AML-193 (cell line): ENCODE measurements around the gene HOXD12.
A peak's percentile ranks its signal among the peaks of the same experiment; 100 is the strongest.

ENCODE experiments used
- DNase-seq, 2 experiments: peaks; one replicate each; lab custom pipeline; 2025; lab: John Stamatoyannopoulos, UW

Gene HOXD12

DNA sequence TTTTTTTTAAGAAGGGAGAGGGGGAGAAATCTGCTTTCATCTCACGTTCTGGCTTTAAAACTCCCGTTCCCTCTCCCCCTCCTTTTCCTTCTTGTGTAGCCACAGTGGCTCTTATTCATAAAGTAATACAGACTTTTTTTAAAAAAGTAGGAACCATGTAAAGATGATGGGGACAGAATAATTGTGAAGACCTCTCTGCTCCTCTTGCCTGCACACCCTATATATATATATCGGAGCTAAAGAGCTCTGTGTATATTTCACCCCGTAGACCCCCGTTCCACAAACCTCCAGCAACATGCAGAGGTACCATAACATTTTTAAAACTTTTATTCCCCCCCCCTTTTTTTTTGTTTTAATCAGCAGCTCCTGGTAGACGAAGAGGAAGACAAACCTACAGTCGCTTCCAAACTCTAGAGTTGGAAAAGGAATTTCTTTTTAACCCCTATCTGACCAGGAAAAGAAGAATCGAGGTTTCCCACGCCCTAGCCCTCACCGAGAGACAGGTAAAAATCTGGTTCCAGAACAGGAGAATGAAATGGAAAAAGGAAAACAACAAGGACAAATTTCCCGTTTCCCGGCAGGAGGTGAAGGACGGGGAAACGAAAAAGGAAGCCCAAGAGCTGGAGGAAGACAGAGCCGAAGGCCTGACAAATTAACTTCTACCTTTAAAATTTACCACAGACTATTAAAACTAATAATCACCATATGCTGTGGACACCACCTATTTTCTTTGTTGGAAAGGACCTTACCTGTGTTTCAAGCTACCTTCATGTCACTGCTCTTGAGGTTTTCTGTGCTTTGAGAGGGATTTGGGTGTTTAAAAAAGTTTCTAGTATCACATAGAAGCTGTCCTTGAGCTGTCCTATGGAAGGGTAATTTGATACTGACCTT, 31.6 kb downstream of the HOXD12 start:
- DNase-seq = no peak

DNA sequence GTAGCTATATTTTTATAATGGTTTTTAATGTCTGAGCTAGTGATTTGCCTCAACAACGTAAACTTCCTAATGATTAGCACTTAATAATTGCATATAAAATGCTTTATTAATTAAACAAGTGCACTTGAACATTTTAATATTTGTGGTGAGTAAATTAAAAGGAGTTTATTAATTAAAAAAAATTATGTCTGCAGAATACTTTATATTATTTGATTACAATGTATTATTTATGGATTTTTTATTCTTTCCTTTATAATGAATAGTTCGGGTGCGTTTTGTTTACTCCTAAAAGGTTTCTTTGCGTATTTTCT, 32.2 kb downstream of the HOXD12 start:
- no peak for DNase-seq

GRCh38 chr2:176132205-176133171, 32.9 kb downstream of the HOXD12 start:
- no peak for DNase-seq

DNA sequence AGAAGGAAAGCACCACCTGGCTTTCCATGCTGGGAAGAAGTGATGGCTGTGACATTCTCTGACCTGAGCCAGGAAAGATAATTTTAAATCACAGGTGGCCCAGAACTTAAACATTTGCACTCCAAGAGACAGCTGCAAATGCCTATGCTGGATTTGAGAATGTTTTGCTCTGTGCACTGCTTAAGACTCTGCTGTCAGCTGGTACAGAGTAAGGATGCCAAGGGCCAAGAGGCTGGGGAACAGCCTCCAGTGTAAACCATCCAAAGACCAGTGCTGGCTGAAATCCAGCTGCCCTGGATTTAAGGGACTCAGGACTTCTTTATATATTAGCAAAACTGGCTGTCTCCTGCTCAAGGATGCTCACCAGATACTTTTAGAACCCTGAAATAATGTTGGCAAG, 33.8 kb downstream of the HOXD12 start:
- DNase-seq = no peak

DNA sequence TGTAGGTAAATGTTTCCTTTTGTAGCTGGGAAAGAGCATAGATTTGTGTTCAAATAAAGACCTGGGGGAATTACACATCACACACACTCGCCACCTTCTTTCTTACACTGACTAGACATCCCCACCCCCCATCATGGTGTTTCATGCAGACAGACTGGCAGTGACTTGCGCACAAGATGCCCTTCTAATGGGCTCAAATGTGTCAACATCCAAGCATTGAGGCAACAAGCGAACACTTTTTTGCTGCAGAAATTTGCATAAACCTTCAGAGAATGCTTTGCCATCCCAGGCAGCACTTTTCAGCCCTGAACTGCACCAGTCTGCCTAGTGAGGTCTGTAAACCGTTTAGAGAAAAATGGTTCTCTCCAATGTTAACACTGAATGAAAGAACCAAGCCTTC, 34.4 kb downstream of the HOXD12 start:
- no peak for DNase-seq

- no peak for DNase-seq
These were observed 35.4 kb downstream of the HOXD12 start for GRCh38 chr2:176135035-176135440.

DNA sequence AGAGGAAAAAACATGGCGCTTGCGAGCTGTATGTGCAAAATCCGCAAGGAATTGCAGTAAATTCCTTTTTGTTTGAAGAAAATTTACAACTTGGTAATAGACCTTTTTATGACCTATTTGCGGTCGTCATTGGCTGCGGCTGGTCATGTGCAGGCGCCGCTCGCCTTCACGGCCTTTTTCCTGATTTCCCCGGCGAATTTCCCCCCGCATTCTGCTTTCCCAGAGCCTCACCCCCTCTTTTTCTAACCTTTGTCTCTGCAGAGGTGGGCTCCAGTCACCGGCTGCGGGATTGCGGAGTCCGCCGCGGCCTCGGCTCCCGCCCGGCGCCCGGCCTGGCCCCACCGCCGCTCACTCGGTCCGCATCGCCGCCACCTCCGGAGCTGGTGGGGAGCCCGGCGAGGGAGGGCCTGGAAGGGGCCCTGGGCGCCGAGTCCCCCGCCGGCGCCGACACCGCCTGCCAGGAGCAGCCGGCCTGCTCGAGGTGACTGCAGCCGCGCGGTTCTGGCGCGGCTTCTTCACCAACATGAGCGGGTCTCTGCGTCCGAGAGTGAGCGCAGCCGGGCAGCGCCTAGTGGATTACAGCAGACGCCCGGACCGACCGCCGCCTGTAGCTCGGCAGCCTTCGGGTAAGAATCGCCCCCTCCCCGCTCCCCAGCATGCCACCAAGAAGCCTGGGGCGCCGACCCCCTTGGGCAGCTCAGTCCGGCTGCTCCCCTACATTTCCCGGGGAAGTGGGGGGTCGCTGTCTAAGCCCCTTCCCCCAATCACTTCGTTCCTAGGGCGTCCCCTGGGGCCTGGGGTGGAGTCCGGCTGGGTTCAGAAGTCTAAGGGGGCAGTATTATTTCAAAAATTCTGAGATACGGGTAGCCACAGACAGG, 37.0 kb downstream of the HOXD12 start:
- DNase-seq = no peak

DNA sequence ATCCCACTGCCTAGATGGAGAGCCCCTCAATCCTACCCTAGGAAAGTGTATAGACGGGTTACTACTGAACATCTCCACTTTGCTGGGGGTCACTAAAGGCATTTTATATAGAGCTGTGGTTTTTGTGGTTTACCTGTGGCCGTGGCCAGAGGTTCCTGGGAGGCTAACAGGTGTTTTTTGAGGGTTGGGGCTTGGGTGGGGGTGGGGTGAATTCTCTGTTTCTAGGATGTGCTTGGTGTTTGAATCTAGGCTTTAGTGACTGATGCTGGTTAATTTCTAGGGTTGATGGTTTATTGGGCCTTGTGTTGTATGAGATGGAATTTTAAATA, 37.6 kb downstream of the HOXD12 start:
- DNase-seq = no peak

- DNase-seq = no peak
These were observed 38.3 kb downstream of the HOXD12 start for GRCh38 chr2:176137906-176138305.

GRCh38 chr2:176138526-176138922, 38.9 kb downstream of the HOXD12 start:
- no peak for DNase-seq

DNA sequence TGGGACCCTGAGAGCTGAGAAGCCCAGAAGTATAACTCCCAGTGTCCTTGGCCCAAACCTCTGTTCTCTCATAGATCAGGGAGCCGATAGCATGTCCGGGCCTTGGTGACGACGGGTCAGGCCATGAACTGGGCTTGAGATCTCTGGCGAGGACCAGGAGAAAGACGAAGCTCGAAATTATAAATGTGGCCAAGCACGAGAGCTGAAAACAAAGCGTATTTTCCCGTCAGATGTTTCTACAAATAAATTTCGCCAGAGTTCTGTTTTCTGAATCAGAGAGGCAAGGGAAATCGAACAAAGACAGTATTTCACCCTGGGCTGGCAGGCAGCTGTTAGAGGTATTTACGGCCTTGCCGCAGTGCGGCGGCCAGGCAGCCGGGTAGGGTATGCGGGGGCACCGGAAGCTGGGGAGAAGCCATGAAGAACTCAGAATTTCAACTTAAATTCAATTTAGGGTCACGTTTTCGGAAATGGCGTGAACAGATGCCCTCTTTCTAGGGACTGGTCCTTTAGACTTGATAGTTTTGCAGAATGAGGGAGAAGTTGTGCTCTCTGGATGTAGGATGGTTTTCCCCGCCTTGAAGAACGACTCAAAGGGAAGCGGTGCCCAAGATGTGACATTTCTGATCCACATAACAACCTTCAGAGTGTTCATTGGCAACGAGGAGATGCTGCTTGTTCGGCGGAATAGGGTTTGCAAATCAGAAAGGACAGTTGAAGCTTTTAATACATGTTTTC, 39.5 kb downstream of the HOXD12 start:
- DNase-seq = no peak

DNA sequence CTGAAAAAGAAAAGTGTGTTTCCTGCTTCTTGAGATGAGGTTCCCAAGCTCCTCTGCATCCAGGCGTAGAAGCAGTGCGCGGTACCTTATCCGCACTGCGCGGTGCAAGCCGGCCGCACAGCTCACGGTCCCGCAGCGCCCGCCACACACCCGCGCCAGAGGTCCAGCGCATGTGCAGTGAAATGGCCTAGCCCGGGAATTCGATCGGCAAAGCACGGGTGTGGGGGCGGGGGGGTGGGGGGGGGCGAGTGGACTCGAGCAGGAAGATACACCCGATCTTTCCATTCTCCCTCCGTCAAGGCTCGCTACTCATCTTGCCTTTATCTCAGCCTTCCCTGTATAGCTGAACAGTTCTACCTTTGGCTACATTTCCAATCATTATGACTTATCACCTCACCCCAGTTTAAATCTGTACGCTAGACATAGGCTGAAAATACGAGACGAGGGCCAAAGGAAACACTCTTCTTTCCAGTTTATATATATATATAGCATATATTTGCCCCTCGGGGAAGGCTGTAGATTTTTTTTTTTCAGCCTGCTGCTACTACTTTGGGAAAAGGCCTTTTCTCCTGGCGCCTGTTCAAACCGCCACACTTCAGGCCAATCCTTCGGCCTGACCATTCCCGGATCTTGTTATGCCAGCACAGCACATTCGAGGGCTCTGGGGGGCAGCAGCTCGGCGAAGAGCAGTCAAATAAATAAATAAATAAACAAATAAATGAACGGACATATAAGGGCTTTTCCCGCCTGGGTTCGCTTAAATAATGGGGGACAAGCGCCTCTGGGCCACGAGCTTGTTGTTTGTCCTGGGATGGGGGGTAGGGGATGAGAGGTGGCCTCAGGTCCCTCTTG, 40.3 kb downstream of the HOXD12 start:
- no peak for DNase-seq

DNA sequence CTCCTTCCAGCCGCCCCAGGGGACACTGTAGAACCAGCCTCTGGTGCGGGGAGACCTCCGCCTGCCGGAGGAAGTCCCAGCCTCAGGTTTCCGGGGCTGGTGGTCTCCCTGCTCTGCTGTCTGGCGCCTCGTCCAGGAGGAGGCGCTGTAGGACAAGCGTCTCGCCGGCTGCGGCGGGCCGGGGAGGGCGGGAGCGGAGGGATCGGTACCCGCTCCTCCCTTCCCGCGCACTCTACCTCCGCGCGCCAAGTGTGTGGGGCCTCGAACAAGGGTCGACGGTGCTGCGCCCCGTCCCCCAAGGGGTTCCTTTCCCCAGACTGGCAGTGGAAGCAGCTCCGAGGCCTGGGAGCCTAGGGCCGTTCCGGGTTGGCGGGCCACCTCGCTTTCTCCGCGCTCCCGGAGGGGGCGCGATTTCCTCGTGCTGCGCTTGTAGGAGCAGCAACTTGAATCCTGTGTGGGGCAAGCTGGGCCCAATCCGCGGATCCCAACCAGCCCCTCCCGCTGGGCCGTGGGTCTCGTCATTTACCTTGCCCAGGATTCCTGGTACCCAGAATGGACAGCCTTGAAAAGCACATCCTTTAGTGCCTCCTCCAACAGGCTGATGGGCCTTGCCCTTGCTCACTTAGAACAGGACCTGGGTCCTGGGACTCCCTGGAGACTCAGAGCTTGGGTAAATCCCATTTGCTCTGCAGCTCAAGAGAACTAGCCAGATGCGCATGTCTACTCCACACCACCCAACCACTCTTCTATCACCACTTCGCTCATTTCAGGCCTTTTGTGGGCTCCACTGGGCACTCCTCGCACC, 41.1 kb downstream of the HOXD12 start:
- peak; percentile 43 to 44 for DNase-seq

DNA sequence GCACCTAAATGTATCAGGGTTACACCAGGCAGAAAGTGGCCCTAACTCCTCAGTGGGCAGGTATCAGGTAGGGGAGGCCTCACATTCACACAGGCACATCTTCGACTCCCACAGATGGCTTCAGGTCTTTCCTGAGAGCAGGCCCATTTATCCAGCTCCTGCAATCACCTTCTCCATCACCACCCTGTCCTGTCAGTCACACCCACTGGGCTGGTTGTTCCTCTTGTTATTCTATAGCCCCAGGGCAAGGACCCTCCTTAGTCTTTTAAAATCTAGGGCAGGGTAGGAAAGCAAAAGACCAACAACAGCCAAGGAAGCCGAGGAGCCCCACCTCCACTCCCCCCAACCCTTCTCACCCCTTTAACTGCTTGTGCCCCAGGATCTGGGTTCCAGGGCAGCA, 42.7 kb downstream of the HOXD12 start:
- no peak for DNase-seq

- no peak for DNase-seq
These were observed 45.7 kb downstream of the HOXD12 start for GRCh38 chr2:176145085-176145969.

GRCh38 chr2:176146101-176146500, 46.5 kb downstream of the HOXD12 start:
- DNase-seq = no peak

DNA sequence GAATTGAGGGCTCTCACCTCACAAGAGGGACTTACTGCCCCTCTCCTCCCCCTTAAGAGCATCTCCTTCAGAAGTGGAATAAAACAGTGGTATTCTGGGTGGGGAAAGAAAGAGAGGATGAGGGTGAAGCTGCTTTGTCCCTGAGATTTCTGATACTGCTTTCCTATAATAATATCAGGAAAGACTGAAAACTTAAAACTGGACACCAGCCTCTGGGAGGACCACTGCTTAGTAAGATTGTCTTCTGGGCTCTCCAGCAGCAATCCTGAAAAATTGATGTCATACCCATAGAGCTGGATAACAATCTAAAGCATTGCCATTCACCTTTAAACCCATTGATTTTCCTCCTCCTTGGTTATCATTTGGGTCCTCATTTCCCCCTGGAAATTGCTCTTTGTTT, 47.0 kb downstream of the HOXD12 start:
- DNase-seq = no peak

DNA sequence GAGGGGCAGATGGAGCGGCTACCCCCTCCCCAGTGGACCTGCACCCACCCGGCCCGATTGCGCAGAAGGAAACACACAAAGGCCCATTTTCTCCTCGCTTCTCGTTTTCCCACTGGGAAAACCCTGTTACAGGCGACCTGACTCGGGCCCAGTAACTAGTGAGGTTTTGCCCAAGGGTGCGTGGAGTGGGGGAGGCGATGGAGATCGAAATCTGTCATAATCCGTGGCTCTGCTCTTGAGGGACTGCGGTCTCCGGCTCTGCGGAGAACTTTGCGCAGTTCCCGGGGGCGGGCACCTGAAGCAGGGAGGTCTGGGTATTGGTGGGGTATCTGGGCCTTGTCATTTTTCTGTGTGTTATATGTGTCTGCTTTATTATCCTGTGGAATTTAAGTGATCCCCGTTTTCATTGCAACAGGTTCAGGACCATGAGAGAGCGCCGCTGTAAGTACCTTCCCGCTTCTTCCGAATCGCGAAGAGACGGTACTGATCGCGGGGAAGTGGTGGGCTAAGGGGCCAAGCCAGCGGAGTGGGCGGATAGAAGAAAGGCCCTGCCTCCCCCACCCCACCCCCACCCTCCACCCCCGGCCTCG, 47.7 kb downstream of the HOXD12 start:
- no peak for DNase-seq
